Heart left ventricle (tissue), 16 donors: ENCODE data around the gene CRIP2. TPM values are rescaled to one million over a fixed set of nuclear protein-coding genes. Genes with fewer than 3 reads are reported as not detected.
A peak's percentile ranks its signal among the peaks of the same experiment; 100 is the strongest.

Source experiments
- ATAC-seq, 4 donors: fragments of 200-7000 bp; cut with Tn5 transposase; one replicate each; pipeline ENCODE4 v1.9.1; 2020 to 2022; ENCODE audit warnings: moderate library complexity in 4 of 4, mild to moderate bottlenecking in 3 of 4, moderate number of reproducible peaks in 1 of 4
- DNase-seq, 5 donors: peaks; one replicate each; pipeline ENCODE4 v3.0.0-alpha.2; 2020
- H3K27ac ChIP-seq, 12 donors: fragments of 200-600 bp; sonication (generic) in 4 of 12; one replicate each; pipeline versions ENCODE4 v1.5.0 to v1.8.0; 2016 to 2022; ENCODE audit warnings: mild to moderate bottlenecking in 2 of 12
- H3K27me3 ChIP-seq, 9 donors: fragments of 200-600 bp; sonication (generic) in 2 of 9; one replicate each; pipeline versions ENCODE4 v1.5.1 to v1.8.0; 2016 to 2022; ENCODE audit warnings: mild to moderate bottlenecking in 3 of 9
- H3K36me3 ChIP-seq, 9 donors: fragments of 200-600 bp; sonication (generic) in 2 of 9; one replicate each; pipeline versions ENCODE4 v1.5.0 to v1.8.0; 2018 to 2022; ENCODE audit warnings: mild to moderate bottlenecking in 2 of 9
- H3K4me1 ChIP-seq, 12 donors: fragments of 200-600 bp; sonication (generic) in 4 of 12; one replicate each; pipeline versions ENCODE4 v1.5.0 to v1.8.0; 2016 to 2022; ENCODE audit warnings: mild to moderate bottlenecking in 3 of 12
- H3K4me3 ChIP-seq, 12 donors: fragments of 200-600 bp; sonication (generic) in 4 of 12; one replicate each; pipeline versions ENCODE4 v1.5.0 to v1.8.0; 2017 to 2022; ENCODE audit warnings: mild to moderate bottlenecking in 9 of 12, moderate library complexity in 4 of 12
- H3K9me3 ChIP-seq, 12 donors: fragments of 200-600 bp; sonication (generic) in 4 of 12; one replicate each; pipeline versions ENCODE4 v1.5.0 to v1.8.0; 2016 to 2022; ENCODE audit warnings: mild to moderate bottlenecking in 1 of 12
- POLR2A ChIP-seq, 2 donors: fragments of 450-650 bp; IDR thresholded peaks; one replicate each; pipeline ENCODE4 v1.6.1; 2017; ENCODE audit warnings: antibody characterized with exemption in 2 of 2, mild to moderate bottlenecking in 2 of 2, moderate library complexity in 2 of 2
- WGBS, 4 donors: extraction: QIAGEN DNeasy Blood & Tissue Kit in 2 of 4; methylation state at CpG; one replicate each; pipeline versions ENCODE4 v1.1.5 to v1.1.7; 2013 to 2018; 5-methylcytosine and 5-hydroxymethylcytosine counted together
- intact Hi-C, 10 donors: fragments of 100-400 bp; cut with DNase I; formaldehyde crosslinking; loops; one replicate each; pipeline versions ENCODE4 v1.11.1 to v1.14.2; 2022
- polyA plus RNA-seq, 2 donors: library from polyadenylated mRNA; stranded (reverse); fragments of 200-250 nt; gene quantifications; one replicate each; pipeline ENCODE4 v1.2.3, GENCODE V29; 2013
- total RNA-seq, 9 donors: library from RNA; depleted of rRNA in 2 of 9; stranded (reverse); fragments of >200 nt in 2 of 9; fragmentation: NEBNext Ultra II Directional in 3 of 9; extraction: Animal tissue kit (Norgen Biotek cat#: 25700) in 3 of 9; gene quantifications; one replicate each; pipeline versions ENCODE4 v1.1.0 to v1.2.4, GENCODE V29; 2016 to 2023
- TF ChIP-seq, protein P1 (sequence below), 12 donors: fragments of 200-600 bp; sonication (generic) in 4 of 12; IDR thresholded peaks; one replicate each; pipeline versions ENCODE4 v1.5.0 to v1.8.0; 2018 to 2022; ENCODE audit warnings: antibody characterized with exemption in 12 of 12, mild to moderate bottlenecking in 5 of 12
- donor health status: ischemic (EF 13 %, LVEDD 7.1; RV severe dilation, severe dysfunction).
- donor health status: healthy with polysubstance abuse.
- donor health status: DM: no; HTN: yes; CAD: no.
- donor health status: DM: no; HTN: no; CAD: no.
- donor health status: ischemic (EF 25% LVEDD 6.9; RV normal size, moderate dysfunction).
- donor health status: ischemic (EF 25% LVEDD 5.7; RV mildly dilated, moderate dysfunction).
- donor health status: healthy.
- donor health status: DM: yes; HTN: yes; CAD: no.
- donor health status: ischemic (EF 35%, LVEDD 5.7; RV mildly dilated, moderate dysfunction).
- donor health status: nonischemic (EF 11% LVEDD 7.7; RV severe dilation, severe dysfunction).
- donor health status: DM: yes; HTN: yes; CAD: no.
- donor health status: PGD.
- donor health status: ischemic (EF 29% LVEDD 5.4; RV normal size, mild dysfunction).
- donor health status: nonischemic (EF 23%, LVEDD 6.1; RV moderate dilation, normal function).

CRIP2 gene
- total and polyA plus RNA-seq, 11 donors: 695 to 1,715 (median 851) TPM

DNA sequence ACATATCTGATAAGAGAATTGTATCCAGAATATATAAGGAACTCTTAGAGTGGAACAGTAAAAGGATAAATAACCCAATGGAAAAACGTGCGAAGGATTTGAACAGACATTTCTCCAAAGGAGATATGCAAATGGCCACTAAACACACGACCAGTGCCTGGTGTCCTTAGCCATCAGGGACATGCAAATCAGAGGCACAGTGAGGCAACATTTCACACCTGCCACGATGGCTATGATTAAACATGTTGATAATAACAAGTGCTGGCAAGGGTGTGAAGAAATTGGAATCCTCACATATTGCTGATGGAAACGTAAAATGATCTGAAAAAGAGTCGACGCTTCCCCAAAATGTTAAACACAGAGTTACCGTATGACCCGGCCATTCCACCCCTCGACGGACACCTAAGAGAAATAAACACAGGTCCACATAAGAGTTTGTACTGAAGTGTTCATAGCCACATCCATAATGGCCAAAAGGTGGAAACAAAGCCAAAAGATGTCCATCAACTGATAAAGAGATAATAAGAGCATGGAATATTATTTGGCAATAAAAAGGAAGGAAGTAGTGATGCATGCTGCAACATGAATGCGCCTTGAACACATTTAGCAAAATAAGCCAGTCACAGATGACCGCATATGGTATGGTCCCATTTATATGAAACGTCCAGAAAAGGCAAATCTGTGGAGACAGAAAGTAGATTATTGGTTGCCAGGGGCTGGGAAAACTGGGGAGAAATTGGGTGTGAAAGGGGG, 45.5 kb downstream of the CRIP2 start:
- intact Hi-C loops: loop anchor here in 2 of 10 donors (10.0 kb wide), 2 partner anchors 75 to 425 kb away; no protein-coding TSS in a partner anchor

DNA sequence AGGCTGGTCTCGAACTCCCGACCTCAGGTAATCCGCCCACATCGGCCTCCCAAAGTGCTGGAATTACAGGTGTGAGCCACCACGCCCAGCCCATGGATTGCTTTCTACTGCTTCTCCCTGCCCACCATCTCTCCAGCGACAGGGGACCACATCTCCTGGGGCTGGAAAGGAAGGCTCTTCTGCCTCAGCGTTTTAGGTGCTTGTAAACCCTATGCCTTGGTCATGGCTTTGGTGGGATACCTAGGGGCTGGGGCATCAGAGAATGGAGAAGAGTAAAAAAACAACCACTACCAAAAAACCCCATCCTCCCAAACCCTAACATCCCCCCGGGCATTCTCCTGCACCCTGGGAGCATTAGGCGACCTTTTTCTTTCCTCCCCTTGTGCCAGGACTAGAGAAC, 50.7 kb downstream of the CRIP2 start:
- no peak overlapping the region for H3K27ac ChIP-seq
- ATAC-seq (no peak), DNase-seq (no peak)
- intact Hi-C loops: loop anchor here in 7 of 10 donors (5.0 to 10.0 kb wide), 6 partner anchors 33 to 431 kb away; partner anchors contain the start of gene TEDC1 (in 1 of the 7)
- H3K4me3 ChIP-seq: no peak overlapping the region
- peaks cover 11 to 41% (median 27%) of the 10 kb centered on the region in 12 donors for H3K4me1 ChIP-seq
- peaks cover 0 to 28% (median 2%) of the 10 kb centered on the region in 9 donors for H3K27me3 ChIP-seq
- WGBS, 4 donors: 89 to 93% (median 91%) methylated on average over 9 of the region's 9 CpGs
- no peaks in the 10 kb centered on the region for H3K9me3 ChIP-seq
- no peaks in the 10 kb centered on the region for H3K36me3 ChIP-seq
- TF ChIP-seq, protein P1, sequence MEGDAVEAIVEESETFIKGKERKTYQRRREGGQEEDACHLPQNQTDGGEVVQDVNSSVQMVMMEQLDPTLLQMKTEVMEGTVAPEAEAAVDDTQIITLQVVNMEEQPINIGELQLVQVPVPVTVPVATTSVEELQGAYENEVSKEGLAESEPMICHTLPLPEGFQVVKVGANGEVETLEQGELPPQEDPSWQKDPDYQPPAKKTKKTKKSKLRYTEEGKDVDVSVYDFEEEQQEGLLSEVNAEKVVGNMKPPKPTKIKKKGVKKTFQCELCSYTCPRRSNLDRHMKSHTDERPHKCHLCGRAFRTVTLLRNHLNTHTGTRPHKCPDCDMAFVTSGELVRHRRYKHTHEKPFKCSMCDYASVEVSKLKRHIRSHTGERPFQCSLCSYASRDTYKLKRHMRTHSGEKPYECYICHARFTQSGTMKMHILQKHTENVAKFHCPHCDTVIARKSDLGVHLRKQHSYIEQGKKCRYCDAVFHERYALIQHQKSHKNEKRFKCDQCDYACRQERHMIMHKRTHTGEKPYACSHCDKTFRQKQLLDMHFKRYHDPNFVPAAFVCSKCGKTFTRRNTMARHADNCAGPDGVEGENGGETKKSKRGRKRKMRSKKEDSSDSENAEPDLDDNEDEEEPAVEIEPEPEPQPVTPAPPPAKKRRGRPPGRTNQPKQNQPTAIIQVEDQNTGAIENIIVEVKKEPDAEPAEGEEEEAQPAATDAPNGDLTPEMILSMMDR (IDR thresholded peaks at IDR 0.05): no peak
- no peak for TF ChIP-seq POLR2A (IDR thresholded peaks at IDR 0.05)

More for the DNA sequence above, 45.5 kb downstream of the CRIP2 start:
- Histone ChIP-seq H3K27ac (no peak overlapping the region), H3K36me3 (no peaks in the 10 kb centered on the region), H3K4me3 (no peak overlapping the region), H3K9me3 (no peaks in the 10 kb centered on the region), H3K27me3 (peaks cover 0 to 6% (median 2%) of the 10 kb centered on the region in 9 donors), H3K4me1 (no peaks in the 10 kb centered on the region)
- no peak for ATAC-seq
- TF ChIP-seq, protein P1 (IDR thresholded peaks at IDR 0.05): no peak
- TF ChIP-seq POLR2A (IDR thresholded peaks at IDR 0.05): no peak
- no peak for DNase-seq
- WGBS, 4 donors: 68 to 74% (median 71%) methylated on average over 14 of the region's 14 CpGs

DNA sequence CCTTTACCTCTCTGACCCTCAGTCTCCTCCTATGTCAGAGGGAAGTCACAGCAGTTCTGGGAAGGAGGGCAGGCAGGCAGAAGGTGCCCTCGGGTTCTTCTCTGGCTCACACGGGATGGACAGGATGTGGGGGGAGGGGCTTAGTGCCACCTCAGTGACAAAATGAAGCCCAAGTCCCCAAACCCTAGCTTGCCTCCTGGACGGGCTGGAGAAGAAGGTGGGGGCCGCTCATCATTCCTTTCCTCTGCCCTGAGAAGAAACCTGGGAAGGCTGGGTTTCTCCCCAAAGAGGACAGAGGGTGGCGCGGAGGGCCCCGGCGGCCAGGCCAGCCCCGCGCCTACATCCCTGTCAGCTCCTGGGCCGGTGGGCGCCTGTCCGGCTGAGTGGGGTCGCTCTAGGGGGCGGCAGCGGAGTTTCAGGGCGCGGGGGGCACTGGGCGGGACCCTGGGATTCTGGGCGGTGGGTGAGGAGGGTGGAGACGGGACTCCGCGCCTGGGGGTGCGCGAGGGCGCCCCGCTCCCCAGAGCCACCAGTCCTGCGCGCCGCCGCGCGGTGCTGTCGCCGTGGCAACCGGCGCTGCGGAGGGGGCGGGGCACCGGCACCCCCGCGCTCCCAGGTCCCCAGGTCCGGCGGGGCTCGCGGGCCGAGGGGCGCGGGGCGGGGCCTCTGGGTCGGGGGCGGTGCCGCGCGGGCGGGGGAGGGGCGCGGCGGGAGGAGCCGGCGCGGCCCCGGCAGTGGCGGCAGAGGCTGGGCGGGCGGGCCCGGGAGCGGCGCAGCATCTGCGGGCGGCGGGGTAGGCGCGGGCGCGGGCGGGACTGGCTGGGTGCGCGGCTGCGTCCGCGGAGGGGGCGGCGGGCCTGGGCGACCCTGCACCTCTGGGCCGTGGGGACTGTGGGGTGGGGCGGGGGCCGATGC, 51.5 kb downstream of the CRIP2 start, which contains the start of gene TMEM121:
Gene TMEM121, plus strand, starts transcription at position 723 of the 915 bp plus-strand sequence. CDS start 2,252 bp downstream, outside the sequence.
- intact Hi-C loops: loop anchor here in 8 of 10 donors (2.0 to 10.0 kb wide), 7 partner anchors 31 to 431 kb away; partner anchors contain the start of gene TEDC1 (in 1 of the 8)
- 1 to 8% (median 2%) methylated on average over 11 to 88 of the region's 88 CpGs for WGBS, 4 donors
- peak within 1 kb of the TSS in 2 of 12 donors; percentile 31 to 34 for H3K27ac ChIP-seq
- DNase-seq (no peak), ATAC-seq (peak in 1 of 4 donors; percentile 19)
- H3K9me3 ChIP-seq: no peaks in the 10 kb centered on the region
- TF ChIP-seq, protein P1 (IDR thresholded peaks at IDR 0.05): no peak
- no peak for TF ChIP-seq POLR2A (IDR thresholded peaks at IDR 0.05)
- H3K4me1 ChIP-seq: peaks cover 11 to 41% (median 27%) of the 10 kb centered on the region in 12 donors
- H3K4me3 ChIP-seq: peak within 1 kb of the TSS; percentile 53 to 77 (median 68)
- H3K27me3 ChIP-seq: peaks cover 0 to 28% (median 2%) of the 10 kb centered on the region in 9 donors
- H3K36me3 ChIP-seq: no peaks in the 10 kb centered on the region
